Tibial nerve (tissue), 4 donors: ENCODE measurements around the gene PARP4. TPM values are rescaled to one million over a fixed set of nuclear protein-coding genes. Genes with fewer than 3 reads are reported as not detected.
"Not testable (repeated sequence)": the region's sequence is repeated elsewhere in the genome, so short reads cannot be mapped to it uniquely, and the experiment has no call there.

Source experiments
- DNase-seq, 2 donors: peaks; one replicate each; pipeline ENCODE4 v3.0.0-alpha.2; 2019; ENCODE audit warnings: low spot score in 2 of 2
- H3K27ac ChIP-seq, 4 donors: fragments of 200-600 bp; sonication (generic) in 3 of 4; one replicate each; pipeline ENCODE4 v1.5.1; 2017 to 2019; ENCODE audit warnings: mild to moderate bottlenecking in 1 of 4
- H3K27me3 ChIP-seq, 2 donors: fragments of 200-600 bp; sonication (generic) in 1 of 2; one replicate each; pipeline versions ENCODE4 v1.5.1 to v1.6.0; 2017 to 2019
- H3K36me3 ChIP-seq, 3 donors: fragments of 200-600 bp; sonication (generic); one replicate each; pipeline ENCODE4 v1.5.1; 2018 to 2019
- H3K4me1 ChIP-seq, 4 donors: fragments of 200-600 bp; sonication (generic) in 3 of 4; one replicate each; pipeline ENCODE4 v1.5.1; 2017 to 2019
- H3K4me3 ChIP-seq, 4 donors: fragments of 200-600 bp; sonication (generic) in 3 of 4; one replicate each; pipeline ENCODE4 v1.5.1; 2017 to 2019; ENCODE audit warnings: mild to moderate bottlenecking in 1 of 4, moderate library complexity in 1 of 4
- H3K9me3 ChIP-seq, 4 donors: fragments of 200-600 bp; sonication (generic) in 3 of 4; one replicate each; pipeline ENCODE4 v1.5.1; 2017 to 2019
- CTCF ChIP-seq, 5 experiments: fragments of 200-600 bp in 3 of 5; fragments of 450-650 bp in 2 of 5; sonication (generic) in 3 of 5; IDR thresholded peaks; one replicate each; pipeline ENCODE4 v1.5.1; 2016 to 2019; ENCODE audit warnings: antibody characterized with exemption in 5 of 5, mild to moderate bottlenecking in 3 of 5, moderate library complexity in 2 of 5
- EP300 ChIP-seq, 2 donors: sonication (generic); formaldehyde crosslinking; IDR thresholded peaks; one replicate each; pipeline ENCODE4 v1.6.1; 2017; ENCODE audit warnings: antibody characterized with exemption in 2 of 2, mild to moderate bottlenecking in 1 of 2
- POLR2A ChIP-seq, 2 donors: fragments of 450-650 bp; IDR thresholded peaks; one replicate each; pipeline ENCODE4 v1.6.1; 2017; ENCODE audit warnings: antibody characterized with exemption in 2 of 2, mild to moderate bottlenecking in 2 of 2, moderate library complexity in 2 of 2
- WGBS, 2 donors: methylation state at CpG; one replicate each; pipeline ENCODE4 v1.1.5; 2018; 5-methylcytosine and 5-hydroxymethylcytosine counted together
- total RNA-seq, 4 donors: library from RNA; depleted of rRNA; stranded (reverse); fragments of >200 nt; gene quantifications; one replicate each; pipeline ENCODE4 v1.1.0, GENCODE V29; 2016

PARP4 gene
- total RNA-seq, 4 donors from 2014 or later = 44.4 to 51.0 (median 46.8) TPM

- no peak for DNase-seq
- H3K27ac ChIP-seq = no peak overlapping the region
- H3K4me1 ChIP-seq = no peaks in the 10 kb centered on the region
Observed at GRCh38 chr13:24396821-24397220, 115.8 kb downstream of the PARP4 start.

GRCh38 chr13:24392972-24393371 is 119.6 kb downstream of the PARP4 start:
- Histone ChIP-seq H3K4me1 (no peaks in the 10 kb centered on the region), H3K9me3 (peaks cover 0 to 18% (median 4%) of the 10 kb centered on the region in 4 donors), H3K27ac (no peak overlapping the region), H3K36me3 (no peaks in the 10 kb centered on the region), H3K4me3 (no peak overlapping the region), H3K27me3 (no peaks in the 10 kb centered on the region)
- no peak for TF ChIP-seq POLR2A (IDR thresholded peaks at IDR 0.05)
- TF ChIP-seq CTCF (IDR thresholded peaks at IDR 0.05) = no peak
- no peak for TF ChIP-seq EP300 (IDR thresholded peaks at IDR 0.05)
- WGBS, 2 donors = 85 to 94% methylated on average over 4 of the region's 4 CpGs
- no peak for DNase-seq

More at GRCh38 chr13:24396821-24397220, 115.8 kb downstream of the PARP4 start:
- Histone ChIP-seq H3K36me3 (no peaks in the 10 kb centered on the region), H3K9me3 (peaks cover 0 to 18% (median 4%) of the 10 kb centered on the region in 4 donors), H3K27me3 (no peaks in the 10 kb centered on the region), H3K4me3 (no peak overlapping the region)
- TF ChIP-seq POLR2A (IDR thresholded peaks at IDR 0.05) = no peak
- TF ChIP-seq CTCF (IDR thresholded peaks at IDR 0.05) = no peak
- TF ChIP-seq EP300 (IDR thresholded peaks at IDR 0.05) = no peak
- 84% methylated on average over 2 of the region's 2 CpGs for WGBS, 2 donors

- peaks cover 0 to 17% (median 4%) of the 10 kb centered on the region in 4 donors for H3K9me3 ChIP-seq
- H3K4me3 ChIP-seq, DNase-seq, H3K4me1 ChIP-seq, H3K36me3 ChIP-seq, H3K27ac ChIP-seq, H3K27me3 ChIP-seq: not testable (repeated sequence)
- 82 to 87% methylated on average over 20 to 23 of the region's 27 CpGs for WGBS, 2 donors
Observed at GRCh38 chr13:24391771-24392683, 120.6 kb downstream of the PARP4 start.

DNA sequence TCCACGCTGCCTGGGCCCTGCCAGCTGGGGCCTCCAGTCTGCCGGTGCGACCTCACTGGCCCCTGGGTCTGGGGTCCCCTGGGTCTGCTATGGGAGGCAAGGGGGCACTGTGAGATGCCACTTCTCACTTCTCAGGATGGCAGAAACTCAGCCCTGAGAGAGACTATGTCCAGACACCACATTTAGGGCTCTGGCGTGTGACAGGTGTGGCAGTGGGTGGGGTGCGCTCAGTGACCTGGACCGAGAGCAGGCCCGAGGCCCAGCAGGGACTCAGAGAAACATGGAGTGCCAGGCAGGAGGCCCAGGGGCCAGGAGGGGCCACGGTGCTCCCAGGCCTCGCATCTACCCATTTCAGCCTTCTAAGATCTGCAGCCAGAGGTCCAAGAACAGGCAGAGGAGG is 121.8 kb downstream of the PARP4 start:
- not testable (repeated sequence) for DNase-seq, H3K27ac ChIP-seq, H3K4me3 ChIP-seq, H3K9me3 ChIP-seq, H3K36me3 ChIP-seq, H3K4me1 ChIP-seq, H3K27me3 ChIP-seq
- 95 to 96% methylated on average over 4 to 8 of the region's 9 CpGs for WGBS, 2 donors

DNA sequence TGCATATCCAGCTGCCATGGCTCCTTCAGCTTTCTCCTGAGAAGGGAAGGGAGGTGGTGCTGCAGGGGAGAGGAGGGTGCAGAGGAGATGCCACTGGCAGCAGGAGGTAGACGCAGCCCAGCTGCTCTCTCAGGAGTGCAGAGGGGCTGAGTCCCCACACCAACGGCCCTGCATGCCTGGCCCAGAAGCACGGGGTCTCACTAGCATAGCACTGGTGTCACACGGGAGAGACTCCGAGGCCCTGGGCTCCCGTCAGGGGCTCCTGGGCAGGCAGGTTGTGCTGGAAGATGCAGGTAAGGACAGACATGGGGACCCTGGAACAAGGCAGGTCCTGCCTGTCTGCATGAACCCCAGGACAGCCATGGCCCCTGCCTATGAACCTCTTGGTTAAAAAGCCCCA is 123.1 kb downstream of the PARP4 start:
- no peak for DNase-seq
- H3K36me3 ChIP-seq = no peaks in the 10 kb centered on the region
- no peaks in the 10 kb centered on the region for H3K4me1 ChIP-seq
- TF ChIP-seq EP300 (IDR thresholded peaks at IDR 0.05) (no peak), POLR2A (IDR thresholded peaks at IDR 0.05) (no peak), CTCF (IDR thresholded peaks at IDR 0.05) (no peak)
- H3K4me3 ChIP-seq = no peak overlapping the region
- no peaks in the 10 kb centered on the region for H3K27me3 ChIP-seq
- WGBS, 2 donors = 77 to 80% methylated on average over 1 to 6 of the region's 6 CpGs
- H3K27ac ChIP-seq = no peak overlapping the region
- no peaks in the 10 kb centered on the region for H3K9me3 ChIP-seq

DNA sequence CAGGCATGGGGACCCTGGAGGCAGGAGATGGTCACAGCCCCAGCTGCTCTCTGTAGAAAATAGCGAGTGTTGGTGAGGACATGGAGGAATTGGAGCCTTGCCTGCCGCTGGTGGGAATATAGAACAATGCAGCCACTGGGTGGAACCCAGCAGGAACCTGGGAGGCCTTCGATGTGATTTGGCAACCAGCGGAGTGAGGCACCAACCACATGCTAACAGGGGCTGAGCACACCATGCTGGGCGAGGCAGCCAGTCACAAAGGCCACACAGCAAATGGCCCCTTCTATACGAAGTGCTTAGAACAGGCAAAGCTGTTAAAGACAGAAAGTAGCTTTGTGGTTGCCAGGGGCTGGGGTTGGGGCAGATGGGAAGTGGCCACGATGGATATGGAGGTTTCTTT is 123.8 kb downstream of the PARP4 start:
- H3K9me3 ChIP-seq, H3K27me3 ChIP-seq, H3K4me3 ChIP-seq, H3K36me3 ChIP-seq, DNase-seq, H3K27ac ChIP-seq, H3K4me1 ChIP-seq: not testable (repeated sequence)
- 59 to 61% methylated on average over 7 of the region's 7 CpGs for WGBS, 2 donors
